ENCODE data around the gene GALNT18.

The GALNT18 gene

GRCh38 chr11:11531131-11531908 lies 90.5 kb downstream of the GALNT18 start:
- DNase-seq (ENCODE audit: low spot score): no peak

DNA sequence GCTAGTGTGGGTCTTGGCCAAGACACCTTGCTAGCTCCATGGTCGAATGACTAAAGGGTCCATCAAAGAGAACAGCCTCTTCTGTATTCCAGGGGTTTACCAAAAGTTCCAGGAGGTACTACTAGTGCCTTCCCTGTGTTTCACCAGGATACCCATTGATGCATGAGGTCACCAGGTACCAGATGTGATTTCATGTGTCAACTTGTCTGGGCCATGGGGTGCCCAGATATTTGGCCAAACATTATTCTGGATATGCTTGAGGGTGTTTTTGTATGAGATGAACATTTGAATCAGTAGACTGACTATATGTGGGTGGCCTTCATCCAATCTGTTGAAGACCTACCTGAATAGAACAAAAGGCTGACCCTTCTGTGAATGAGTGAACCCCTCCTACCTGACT lies 92.8 kb downstream of the GALNT18 start:
- no peak for DNase-seq (ENCODE audit: low spot score)

DNA sequence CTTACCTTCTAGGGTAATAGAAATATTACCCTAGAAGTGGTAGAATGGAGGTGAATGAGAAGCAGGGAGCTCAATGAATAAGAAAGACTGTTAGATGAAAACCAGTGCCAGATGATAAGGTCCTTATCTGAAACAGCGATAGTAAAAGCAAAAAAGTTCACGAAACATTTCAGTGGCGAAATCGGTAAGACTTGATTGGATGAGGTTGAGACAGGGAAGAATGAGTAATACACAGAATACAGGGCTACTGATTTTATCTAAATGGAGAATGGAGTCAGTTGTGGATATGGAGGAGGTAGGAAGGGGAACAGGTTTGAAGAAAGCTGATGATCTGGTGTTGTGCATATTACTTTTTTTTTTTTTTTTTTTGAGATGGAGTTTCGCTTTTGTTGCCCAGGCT lies 96.5 kb downstream of the GALNT18 start:
- DNase-seq (ENCODE audit: low spot score): no peak

- no peak for DNase-seq (ENCODE audit: low spot score)
Measured at GRCh38 chr11:11524436-11525061, 97.3 kb downstream of the GALNT18 start.

- DNase-seq (ENCODE audit: low spot score): no peak
Measured at GRCh38 chr11:11522591-11522990, 99.2 kb downstream of the GALNT18 start.

DNA sequence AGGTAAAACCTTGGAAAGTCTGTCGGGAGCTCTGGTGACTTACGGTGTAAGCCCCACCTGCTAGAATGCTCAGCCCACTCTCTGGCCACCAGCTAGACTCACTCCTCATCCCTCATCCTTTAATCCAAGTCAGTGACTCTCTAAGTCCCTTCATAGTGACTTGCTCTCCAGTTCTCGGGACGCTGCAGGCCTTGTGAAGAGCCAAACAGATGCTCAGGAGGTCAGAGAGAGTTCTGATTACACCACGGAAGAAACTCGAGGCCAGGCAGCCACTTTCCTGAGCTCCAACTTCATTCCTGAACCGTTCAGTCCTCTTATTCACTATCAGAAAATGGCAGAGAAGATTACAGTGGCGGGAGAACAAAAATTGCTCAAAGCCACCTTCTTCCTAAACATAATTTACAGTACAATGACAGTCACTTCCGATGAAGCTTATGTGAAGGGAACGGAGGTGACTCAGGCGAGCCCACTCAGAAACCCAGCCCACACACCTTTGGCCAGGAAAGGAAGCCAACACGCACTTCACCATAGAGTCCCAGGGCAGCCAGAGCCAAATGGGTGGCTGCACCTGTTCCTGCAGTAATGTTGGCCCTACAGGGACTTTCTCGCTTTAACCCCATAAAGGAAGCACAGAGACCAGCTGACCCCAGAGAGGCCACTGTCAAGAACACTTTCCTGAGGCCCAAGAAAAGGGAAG lies 100.4 kb downstream of the GALNT18 start:
- no peak for DNase-seq (ENCODE audit: low spot score)

- no peak for DNase-seq (ENCODE audit: low spot score)
Measured at GRCh38 chr11:11520231-11521015, 101.4 kb downstream of the GALNT18 start.

- no peak for DNase-seq (ENCODE audit: low spot score)
Measured at GRCh38 chr11:11519184-11519583, 102.6 kb downstream of the GALNT18 start.

GRCh38 chr11:11514246-11514645 lies 107.6 kb downstream of the GALNT18 start:
- no peak for DNase-seq (ENCODE audit: low spot score)

DNA sequence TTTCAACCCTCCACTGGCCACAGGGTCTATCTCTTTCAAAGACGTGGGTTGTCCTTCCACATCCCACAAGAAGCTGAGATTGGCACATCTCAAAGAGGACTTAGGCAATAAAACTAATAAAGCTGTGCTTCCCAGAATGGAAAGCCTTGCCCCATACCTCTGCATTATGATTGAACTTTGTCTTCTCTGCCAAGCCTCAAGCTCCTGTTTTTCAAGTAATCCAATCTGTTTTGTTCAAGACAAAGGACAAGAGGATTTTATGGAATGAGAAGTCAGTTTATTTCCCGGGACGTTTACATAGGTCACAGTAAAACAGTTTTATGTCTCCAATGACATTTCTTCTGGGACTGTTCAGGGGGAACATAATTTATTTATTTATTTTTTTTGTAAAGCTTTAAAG lies 108.4 kb downstream of the GALNT18 start:
- DNase-seq (ENCODE audit: low spot score): no peak

GRCh38 chr11:11512929-11513328 lies 108.9 kb downstream of the GALNT18 start:
- no peak for DNase-seq (ENCODE audit: low spot score)

GRCh38 chr11:11512502-11512901 lies 109.3 kb downstream of the GALNT18 start:
- no peak for DNase-seq (ENCODE audit: low spot score)

GRCh38 chr11:11512090-11512489 lies 109.7 kb downstream of the GALNT18 start:
- no peak for DNase-seq (ENCODE audit: low spot score)

DNA sequence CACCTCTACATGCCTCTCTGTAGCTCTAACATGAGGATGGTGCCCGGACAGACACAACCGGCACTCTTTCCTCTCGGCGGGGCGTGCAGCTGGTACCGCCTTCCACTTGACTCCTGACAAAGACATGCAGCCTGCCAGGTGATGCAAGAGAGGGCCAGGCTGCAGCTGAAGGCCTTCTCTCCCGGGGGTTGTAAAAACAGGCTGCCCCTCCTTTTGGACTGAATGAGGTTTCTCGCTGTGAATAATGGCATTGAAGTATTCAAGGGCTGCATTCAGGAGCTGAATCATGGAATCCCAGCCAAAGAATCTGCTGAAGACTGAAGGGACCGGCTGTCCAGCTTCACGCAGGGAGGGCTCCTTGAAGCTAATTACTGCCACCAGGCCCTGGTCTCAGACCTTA lies 110.9 kb downstream of the GALNT18 start:
- DNase-seq (ENCODE audit: low spot score): no peak

- no peak for DNase-seq (ENCODE audit: low spot score)
Measured at GRCh38 chr11:11505692-11506091, 116.1 kb downstream of the GALNT18 start.

DNA sequence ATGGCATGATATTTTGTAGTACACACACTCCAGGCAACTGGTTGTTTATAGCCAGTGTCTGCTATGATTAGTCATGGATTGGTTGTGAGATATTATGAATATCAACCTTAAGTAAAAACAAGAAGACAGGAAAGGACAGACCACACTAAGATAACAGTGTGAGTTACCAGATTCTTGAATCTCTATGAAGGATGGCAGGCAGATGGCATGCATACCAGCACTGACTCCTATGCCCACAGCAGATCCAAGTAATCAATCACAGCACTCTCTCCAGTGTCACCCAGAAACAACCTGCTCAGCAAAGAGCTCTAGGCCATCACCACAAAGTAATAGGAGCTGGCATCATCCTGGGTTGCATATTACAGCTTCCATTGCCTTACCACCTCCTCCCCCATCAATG lies 116.6 kb downstream of the GALNT18 start:
- DNase-seq (ENCODE audit: low spot score): no peak

DNA sequence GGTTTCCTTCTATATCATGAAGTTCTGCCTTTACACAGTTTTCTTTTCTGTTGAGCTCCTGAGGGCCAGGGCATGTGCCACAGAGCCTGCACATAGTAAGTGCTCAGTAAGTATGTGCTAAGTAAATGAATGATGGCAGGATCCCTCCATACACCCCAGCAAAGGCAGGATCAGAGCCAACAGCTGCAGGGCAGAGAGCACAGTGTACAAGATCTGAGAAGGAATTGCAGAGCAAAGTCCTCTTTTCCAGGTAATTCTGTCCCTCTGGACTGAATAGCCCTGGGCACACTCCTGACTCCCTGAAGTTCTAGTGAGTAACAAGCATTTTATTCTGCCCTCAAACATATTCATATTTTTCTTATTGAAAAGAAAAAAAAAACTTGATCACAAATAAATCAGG lies 117.7 kb downstream of the GALNT18 start:
- DNase-seq (ENCODE audit: low spot score): no peak

GRCh38 chr11:11502263-11502861 lies 119.4 kb downstream of the GALNT18 start:
- no peak for DNase-seq (ENCODE audit: low spot score)

DNA sequence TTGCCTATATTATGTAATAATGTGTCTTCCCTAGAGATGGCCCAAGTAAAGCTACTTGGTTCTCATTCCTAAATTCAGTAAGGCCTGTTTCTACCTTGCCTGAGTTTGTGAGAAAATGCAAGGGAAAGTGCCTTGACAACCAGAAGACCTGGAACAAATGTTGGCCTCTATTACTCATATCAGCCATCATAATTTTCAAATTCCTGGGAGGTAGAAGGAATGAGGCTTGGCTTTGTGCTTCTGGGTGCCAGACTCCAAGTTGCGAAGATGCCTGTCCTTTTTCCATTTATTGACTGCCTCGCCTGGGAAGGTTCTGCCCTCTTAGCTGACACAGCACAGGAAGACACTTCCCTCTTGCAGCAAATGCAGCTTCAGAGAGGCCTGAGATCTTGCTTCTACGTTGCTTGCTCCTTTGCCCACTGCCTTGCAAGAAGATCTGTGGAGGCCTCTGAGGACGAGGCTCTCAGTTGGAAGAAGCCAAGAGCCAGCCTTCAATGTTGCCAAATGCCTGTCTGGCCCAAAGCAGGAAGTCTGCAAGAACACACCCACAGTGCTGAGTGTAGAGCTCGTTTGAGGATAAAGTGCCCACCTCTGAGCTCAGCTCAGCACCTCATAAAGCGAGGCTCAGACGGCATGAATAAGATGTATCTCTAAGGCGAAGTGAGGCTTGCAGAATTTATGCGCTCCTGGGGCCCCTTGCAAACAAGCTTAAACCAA lies 120.1 kb downstream of the GALNT18 start:
- no peak for DNase-seq (ENCODE audit: low spot score)

DNA sequence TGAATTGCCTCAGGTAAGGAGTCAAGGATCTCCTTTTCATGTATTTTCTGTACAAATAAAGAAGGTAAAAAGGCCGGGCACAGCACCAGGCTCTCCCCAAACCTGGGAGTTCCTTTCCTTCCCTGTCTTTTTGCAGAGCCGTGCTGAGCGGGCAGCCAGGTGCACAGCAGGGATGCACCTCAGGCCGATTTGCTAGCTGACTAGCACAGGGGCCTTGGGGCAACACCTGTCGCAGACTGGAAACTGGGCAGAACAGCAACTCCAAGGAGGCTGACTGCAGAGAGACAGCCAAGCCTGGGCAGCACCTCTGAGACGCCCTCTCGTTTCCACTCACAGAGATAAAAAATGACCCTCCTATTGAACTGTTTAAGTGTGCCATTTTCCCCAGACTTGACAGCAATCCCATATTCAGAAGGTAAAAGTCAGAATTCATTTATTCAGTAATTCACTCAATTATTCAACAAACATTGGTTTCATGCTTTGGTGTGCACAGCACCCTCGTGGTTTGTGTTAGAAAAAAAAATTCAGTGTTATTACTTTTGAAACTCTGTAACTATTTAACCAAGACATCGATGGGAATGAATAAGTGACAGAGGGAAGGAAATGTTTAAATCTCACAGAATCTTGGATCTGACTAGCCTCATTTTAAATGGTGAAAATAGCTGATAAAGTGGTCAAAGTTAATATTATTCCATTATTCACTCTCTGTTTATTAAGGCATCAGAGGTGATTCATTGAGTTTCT lies 120.9 kb downstream of the GALNT18 start:
- no peak for DNase-seq (ENCODE audit: low spot score)

- no peak for DNase-seq (ENCODE audit: low spot score)
Measured at GRCh38 chr11:11499300-11499699, 122.5 kb downstream of the GALNT18 start.

All from hepatic stellate cell (primary cell).